ES-I3 (cell line): ENCODE results near the gene ABCA13.
"Not testable (repeated sequence)": the region's sequence is repeated elsewhere in the genome, so short reads cannot be mapped to it uniquely, and the experiment has no call there.

Experiments
- H3K36me3 ChIP-seq: 2 replicates; pipeline ENCODE4 v1.6.1; 2013; ENCODE audit warnings: mild to moderate bottlenecking, low read length, control low read depth, moderate library complexity; ENCODE audit not compliant: insufficient read depth
- H3K4me1 ChIP-seq: 2 replicates; pipeline ENCODE4 v1.6.1; 2013; ENCODE audit warnings: mild to moderate bottlenecking, control low read depth, low read length; ENCODE audit not compliant: insufficient read depth
- H3K9ac ChIP-seq: 2 replicates; pipeline ENCODE4 v1.6.1; 2013; ENCODE audit warnings: low read depth, mild to moderate bottlenecking, low read length, moderate library complexity
- H3K9me3 ChIP-seq: 2 replicates; pipeline ENCODE4 v1.6.1; 2013; ENCODE audit warnings: mild to moderate bottlenecking, low read length, moderate library complexity; ENCODE audit not compliant: control insufficient read depth, insufficient read depth

Gene ABCA13, protein sequence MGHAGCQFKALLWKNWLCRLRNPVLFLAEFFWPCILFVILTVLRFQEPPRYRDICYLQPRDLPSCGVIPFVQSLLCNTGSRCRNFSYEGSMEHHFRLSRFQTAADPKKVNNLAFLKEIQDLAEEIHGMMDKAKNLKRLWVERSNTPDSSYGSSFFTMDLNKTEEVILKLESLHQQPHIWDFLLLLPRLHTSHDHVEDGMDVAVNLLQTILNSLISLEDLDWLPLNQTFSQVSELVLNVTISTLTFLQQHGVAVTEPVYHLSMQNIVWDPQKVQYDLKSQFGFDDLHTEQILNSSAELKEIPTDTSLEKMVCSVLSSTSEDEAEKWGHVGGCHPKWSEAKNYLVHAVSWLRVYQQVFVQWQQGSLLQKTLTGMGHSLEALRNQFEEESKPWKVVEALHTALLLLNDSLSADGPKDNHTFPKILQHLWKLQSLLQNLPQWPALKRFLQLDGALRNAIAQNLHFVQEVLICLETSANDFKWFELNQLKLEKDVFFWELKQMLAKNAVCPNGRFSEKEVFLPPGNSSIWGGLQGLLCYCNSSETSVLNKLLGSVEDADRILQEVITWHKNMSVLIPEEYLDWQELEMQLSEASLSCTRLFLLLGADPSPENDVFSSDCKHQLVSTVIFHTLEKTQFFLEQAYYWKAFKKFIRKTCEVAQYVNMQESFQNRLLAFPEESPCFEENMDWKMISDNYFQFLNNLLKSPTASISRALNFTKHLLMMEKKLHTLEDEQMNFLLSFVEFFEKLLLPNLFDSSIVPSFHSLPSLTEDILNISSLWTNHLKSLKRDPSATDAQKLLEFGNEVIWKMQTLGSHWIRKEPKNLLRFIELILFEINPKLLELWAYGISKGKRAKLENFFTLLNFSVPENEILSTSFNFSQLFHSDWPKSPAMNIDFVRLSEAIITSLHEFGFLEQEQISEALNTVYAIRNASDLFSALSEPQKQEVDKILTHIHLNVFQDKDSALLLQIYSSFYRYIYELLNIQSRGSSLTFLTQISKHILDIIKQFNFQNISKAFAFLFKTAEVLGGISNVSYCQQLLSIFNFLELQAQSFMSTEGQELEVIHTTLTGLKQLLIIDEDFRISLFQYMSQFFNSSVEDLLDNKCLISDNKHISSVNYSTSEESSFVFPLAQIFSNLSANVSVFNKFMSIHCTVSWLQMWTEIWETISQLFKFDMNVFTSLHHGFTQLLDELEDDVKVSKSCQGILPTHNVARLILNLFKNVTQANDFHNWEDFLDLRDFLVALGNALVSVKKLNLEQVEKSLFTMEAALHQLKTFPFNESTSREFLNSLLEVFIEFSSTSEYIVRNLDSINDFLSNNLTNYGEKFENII (N-terminal part only)

DNA sequence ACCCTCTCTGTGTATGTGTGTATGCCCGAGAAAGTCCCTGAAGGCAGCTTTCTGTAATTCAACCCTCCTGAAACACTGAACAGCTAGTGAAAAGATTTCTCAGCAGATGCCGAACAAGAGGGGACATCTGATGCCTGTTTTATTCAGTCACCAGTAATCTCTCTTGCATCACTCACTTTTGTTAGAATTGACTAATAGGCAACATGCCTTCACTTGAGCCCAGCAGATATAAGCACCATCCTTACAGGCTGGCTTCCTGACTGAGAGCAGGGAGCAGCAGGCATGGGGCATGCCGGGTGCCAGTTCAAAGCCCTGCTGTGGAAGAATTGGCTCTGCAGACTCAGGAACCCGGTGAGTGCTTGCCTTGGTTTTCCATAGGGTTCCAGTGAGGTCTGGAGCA is at the start of gene ABCA13:
TSS of gene ABCA13 (plus strand) at position 257 of the 400 bp plus-strand sequence. CDS start at position 283, 26 bp downstream.
- no peaks in the 10 kb centered on the region for H3K36me3 ChIP-seq
- H3K9ac ChIP-seq: no peak within 1 kb of the TSS
- H3K9me3 ChIP-seq: no peaks in the 10 kb centered on the region
- H3K4me1 ChIP-seq: peaks cover under 1% of the 10 kb centered on the region; the same call in 1 of the 2 replicates

DNA sequence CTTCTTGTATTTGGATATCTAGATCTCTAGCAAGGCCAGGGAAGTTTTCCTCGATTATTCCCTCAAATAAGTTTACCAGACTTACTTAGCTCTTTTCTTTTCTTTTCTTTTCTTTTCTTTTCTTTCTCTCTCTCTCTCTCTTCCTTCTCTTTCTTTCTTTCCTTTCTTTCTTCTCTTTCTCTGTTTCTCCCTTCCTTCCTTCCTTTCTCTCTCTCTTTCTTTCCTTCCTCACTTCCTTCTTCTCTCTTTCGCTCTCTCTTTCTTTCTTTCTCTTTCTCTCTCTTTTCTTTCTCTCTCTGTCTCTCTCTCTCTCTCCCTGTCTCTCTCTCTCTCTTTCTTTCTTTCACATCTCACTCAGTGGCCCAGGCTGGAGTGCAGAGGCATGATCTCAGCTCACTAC is 45.2 kb upstream of the ABCA13 start:
- H3K9ac ChIP-seq: no peak overlapping the region
- H3K9me3 ChIP-seq: peaks cover 3% of the 10 kb centered on the region; the same call in 1 of the 2 replicates
- no peaks in the 10 kb centered on the region for H3K36me3 ChIP-seq
- H3K4me1 ChIP-seq: 0 out of 2 replicates have a peak, but pooled peaks cover 3% of the 10 kb centered on the region

DNA sequence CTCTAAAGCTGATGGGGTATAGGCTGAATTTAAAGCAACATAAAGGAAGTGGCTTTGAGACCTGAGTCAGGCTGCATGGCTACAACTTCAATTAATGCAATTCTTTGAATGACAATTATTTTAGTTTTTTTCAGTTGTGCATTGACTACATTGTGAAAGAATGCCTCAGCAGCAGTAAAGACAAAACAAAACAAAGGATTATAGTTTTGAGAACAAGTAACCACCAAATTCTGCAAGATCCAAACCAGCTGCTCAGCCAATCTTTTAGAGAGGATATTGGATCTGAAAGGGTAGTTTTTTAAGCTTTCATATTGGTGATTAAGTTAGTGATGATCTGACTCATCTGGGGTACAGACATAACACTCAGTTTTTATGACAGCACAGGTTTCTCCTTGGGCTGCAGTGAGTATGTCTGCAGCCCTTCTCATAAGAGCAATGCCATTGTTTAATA is 40.6 kb upstream of the ABCA13 start:
- Histone ChIP-seq H3K36me3 (no peaks in the 10 kb centered on the region), H3K4me1 (peaks cover 10% of the 10 kb centered on the region), H3K9me3 (peaks cover 2% of the 10 kb centered on the region; the same call in 1 of the 2 replicates), H3K9ac (no peak overlapping the region)

DNA sequence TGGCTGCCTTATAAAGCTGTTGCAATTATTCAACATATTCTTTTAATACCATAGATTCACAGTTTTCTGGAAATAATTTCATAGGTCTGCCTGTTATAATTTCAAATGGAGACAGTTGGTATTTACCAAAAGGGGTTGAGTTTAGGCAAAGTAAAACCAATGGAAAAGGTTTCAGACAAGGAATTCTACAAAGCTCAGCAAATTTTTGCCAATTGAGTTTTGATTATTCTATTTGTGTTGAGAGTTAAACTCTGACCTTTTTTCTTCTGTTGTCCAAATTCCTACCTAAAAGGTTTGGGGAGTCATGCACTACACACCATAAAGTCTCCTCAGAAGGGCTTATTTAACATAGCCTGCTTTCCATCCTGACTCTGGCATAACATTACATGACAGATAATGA is 38.5 kb upstream of the ABCA13 start:
- Histone ChIP-seq H3K9ac (no peak overlapping the region), H3K9me3 (peaks cover 7% of the 10 kb centered on the region; the same call in 1 of the 2 replicates), H3K36me3 (no peaks in the 10 kb centered on the region), H3K4me1 (peaks cover 10% of the 10 kb centered on the region)

DNA sequence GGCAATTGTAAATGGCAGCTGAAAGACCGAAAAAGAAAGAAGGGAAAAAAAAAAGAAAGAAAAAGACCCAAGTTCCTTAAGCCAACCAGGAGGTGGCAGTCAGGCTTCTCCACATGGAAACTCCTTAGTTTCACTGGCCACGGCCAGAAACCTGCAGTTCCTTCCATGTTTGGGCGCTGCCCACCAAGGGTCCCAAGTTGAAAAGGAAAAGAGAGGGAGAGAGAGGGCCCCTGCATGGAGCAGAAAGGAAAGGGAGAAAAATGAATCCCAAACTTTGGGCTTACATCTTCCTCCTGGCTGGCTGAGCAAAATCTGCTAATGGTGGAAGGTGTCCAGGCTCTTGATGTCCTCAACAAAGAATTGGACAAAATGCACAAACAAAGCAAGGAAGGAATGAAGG is 31.8 kb upstream of the ABCA13 start:
- Histone ChIP-seq H3K9me3 (peaks cover 11% of the 10 kb centered on the region), H3K9ac (no peak overlapping the region), H3K4me1 (peaks cover 25% of the 10 kb centered on the region), H3K36me3 (no peaks in the 10 kb centered on the region)

DNA sequence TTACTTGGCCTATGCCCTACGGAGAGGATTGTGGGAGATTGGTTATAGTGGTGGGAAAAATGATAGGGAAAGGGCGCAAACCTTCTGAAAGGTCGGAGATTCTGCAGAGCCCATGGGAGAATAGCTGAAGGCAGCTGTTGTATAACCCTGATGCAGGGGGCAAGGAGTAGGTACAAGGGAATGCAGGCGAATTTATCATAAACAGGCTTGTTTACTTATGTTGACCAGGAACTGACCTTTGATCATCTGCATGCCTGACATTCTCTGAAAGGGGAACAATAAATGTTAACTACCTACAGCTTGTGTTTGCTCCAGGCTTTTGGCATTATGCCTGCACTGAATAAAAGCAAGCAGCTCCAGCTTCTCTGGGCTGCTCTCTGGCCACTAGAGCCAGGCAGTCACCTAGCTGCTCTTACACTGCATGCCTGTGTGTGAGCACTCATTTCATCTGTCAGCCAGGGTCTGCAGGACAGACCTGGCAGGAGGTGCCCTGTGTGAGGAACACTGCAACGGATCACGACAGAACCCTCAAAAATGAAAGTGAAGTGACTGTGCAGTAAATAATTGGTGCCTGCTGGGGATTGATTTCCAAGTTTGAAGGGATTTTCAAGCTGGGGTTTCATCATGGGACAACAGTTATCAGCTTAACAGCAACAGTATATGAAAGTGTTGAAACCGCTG is 31.1 kb upstream of the ABCA13 start:
- Histone ChIP-seq H3K4me1 (peaks cover 29% of the 10 kb centered on the region), H3K9me3 (peaks cover 11% of the 10 kb centered on the region), H3K36me3 (no peaks in the 10 kb centered on the region), H3K9ac (no peak overlapping the region)

DNA sequence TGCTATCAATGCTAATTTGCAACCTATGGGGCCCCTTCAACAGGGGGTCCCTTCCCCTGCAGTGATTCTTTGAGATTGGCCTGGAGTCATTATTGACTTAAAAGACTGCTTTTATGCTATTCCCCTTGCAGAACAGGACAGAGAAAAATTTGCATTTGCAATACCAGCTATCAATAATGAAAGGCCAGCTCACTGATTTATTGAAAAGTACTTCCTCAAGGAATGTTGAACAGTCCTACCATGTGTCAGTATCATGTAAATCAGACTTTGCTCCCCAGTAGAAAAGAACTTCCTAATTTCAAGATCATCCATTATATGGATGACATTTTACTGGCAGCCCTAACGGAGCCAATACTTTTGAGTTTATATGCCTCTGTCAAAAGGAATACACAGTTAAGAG is 29.7 kb upstream of the ABCA13 start:
- peaks cover 35% of the 10 kb centered on the region for H3K4me1 ChIP-seq
- peaks cover 7% of the 10 kb centered on the region for H3K9me3 ChIP-seq
- no peak overlapping the region for H3K9ac ChIP-seq
- no peaks in the 10 kb centered on the region for H3K36me3 ChIP-seq

DNA sequence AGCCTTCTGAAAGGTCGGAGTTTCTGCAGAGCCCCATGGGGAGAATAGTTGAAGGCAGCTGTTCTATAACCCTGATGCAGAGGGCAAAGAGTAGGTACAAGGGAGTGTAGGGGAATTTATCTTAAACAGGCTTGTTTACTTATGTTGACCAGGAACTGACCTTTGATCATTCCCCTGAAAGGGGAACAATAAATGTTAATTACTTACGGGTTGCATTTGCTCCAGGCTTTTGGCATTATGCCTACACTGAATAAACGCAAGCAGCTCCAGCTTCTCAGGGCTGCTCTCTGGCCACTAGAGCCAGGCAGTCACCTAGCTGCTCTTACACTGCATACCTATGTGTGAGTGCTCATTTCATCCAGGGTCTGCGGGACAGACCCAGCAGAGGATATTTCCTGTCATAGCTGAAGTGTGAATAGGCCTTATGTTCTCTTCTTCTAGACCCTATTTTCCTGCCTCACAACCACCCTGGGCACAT is 26.9 kb upstream of the ABCA13 start:
- no peak overlapping the region for H3K9ac ChIP-seq

DNA sequence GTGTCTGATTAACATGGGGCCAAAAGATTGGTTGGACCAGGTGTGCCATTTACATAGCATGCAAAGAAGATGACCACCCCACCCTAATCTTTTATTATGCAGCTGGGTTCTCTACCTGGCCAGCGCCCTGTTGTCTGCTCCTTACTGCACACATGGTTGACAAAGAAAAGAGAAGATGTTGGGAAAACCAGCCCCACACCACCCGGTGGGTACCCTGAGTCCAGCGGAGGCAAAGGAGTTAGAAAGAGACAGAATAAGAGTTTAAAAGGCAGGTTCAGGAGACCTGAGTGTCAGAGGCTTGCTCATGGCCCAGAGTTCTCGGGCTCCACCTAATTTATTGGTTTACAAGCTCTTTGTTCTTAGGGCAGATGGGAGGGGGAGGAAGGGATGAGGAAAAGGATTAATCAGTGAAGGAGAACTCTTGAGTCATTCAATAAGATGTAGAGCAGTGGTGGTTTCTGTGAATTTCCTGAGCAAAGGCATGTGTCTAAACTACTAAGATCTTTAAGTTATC is 24.1 kb upstream of the ABCA13 start:
- peaks cover 32% of the 10 kb centered on the region for H3K4me1 ChIP-seq
- H3K9ac ChIP-seq: no peak overlapping the region
- peaks cover 7% of the 10 kb centered on the region for H3K9me3 ChIP-seq
- H3K36me3 ChIP-seq: no peaks in the 10 kb centered on the region

More for the DNA sequence above, 26.9 kb upstream of the ABCA13 start:
- Histone ChIP-seq H3K36me3 (no peaks in the 10 kb centered on the region), H3K9me3 (peaks cover 4% of the 10 kb centered on the region), H3K4me1 (peaks cover 46% of the 10 kb centered on the region)

DNA sequence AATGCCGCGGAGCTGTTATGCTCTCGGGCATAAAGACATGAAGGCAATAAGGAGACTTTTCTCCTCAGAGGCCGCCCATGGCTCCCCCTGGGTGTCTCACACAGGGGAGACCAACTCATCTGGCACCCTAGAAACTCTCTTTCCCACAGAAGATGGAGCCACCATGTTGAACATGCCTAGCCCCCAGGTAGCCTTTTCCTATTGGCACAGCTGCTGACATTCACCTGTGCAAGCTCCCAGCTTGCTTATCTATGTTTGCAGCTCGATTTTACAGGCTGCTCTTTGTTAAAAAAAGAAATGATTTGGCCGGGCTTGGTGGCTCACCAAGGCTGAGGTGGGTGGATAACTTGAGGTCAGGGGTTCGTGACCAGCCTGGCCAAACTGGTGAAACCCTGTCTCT is 23.6 kb upstream of the ABCA13 start:
- not testable (repeated sequence) for H3K9me3 ChIP-seq, H3K36me3 ChIP-seq, H3K9ac ChIP-seq
- peaks cover 32% of the 10 kb centered on the region for H3K4me1 ChIP-seq

DNA sequence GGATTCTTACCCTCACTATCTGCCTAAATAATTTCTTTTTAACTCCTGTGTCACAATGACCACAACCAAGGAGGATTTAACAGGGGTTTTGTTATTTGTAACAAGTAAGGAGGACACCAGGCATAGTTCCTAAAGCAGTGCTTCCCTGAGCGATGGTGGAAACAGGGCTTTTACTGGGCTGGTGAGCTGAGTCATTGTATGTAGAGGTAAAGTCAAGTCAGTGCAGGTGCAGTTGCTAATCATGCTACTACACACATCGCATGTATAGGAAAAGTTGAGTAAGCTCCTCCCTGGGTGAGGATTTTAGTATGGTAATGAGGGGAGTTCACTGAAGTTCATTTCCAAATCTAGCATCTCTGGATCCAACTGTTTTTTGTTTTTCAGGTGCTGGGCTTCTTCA is 22.9 kb upstream of the ABCA13 start:
- H3K4me1 ChIP-seq: peaks cover 32% of the 10 kb centered on the region
- no peak overlapping the region for H3K9ac ChIP-seq
- H3K9me3 ChIP-seq: peaks cover 9% of the 10 kb centered on the region
- H3K36me3 ChIP-seq: no peaks in the 10 kb centered on the region

DNA sequence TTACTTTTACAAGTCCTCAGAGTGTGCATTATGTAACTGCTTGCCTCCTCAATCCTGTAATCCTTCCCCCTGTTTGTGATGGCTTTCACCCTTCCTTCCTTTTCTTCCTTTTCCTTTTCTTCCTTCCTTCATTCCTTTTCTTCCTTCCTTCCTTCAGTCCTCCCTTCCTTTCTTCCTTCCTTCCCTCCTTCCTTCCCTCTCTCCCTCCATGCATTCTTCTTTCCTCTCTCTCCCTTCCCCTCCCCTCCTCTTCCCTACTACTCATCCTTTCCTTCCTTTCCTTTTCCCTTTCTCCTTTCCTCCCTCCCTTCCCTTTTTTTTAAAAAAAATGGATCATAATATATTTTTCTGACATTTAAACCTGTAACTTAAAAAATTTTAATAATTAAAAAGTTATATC is 22.2 kb upstream of the ABCA13 start:
- peaks cover 31% of the 10 kb centered on the region for H3K4me1 ChIP-seq
- no peaks in the 10 kb centered on the region for H3K36me3 ChIP-seq
- no peak overlapping the region for H3K9ac ChIP-seq
- peaks cover 11% of the 10 kb centered on the region for H3K9me3 ChIP-seq

DNA sequence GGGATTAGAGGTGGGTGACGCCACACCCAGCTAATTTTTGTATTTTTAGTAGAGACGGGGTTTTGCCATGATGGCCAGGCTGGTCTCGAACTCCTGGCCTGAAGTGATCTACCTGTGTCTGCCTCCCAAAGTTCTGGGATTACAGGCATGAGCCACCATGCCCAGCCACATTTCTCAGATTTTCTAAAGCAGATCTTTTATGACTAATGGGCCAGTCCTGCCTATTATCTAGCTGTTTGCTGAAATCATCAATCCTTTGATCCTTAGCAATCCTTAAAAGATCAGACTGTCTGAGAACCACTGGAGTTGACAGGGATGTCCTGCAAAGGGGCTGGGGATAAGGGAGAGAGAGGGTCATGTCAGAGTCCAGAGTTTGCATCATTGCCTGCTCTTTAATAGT is 21.2 kb upstream of the ABCA13 start:
- Histone ChIP-seq H3K36me3 (no peaks in the 10 kb centered on the region), H3K9me3 (peaks cover 11% of the 10 kb centered on the region), H3K9ac (no peak overlapping the region), H3K4me1 (peaks cover 23% of the 10 kb centered on the region)
